GM12875 (cell line): ENCODE results near the gene EPN1.
"Not testable (repeated sequence)": the region's sequence is repeated elsewhere in the genome, so short reads cannot be mapped to it uniquely, and the experiment has no call there.

Source experiments
- H3K4me3 ChIP-seq: one replicate; pipeline ENCODE4 v1.5.1; 2011; ENCODE audit warnings: low read depth, low read length, control low read depth
- CTCF ChIP-seq: IDR thresholded peaks from 2 replicates; pipeline ENCODE4 v1.5.1; 2011; ENCODE audit warnings: low read depth, mild to moderate bottlenecking, control low read depth, inconsistent platforms, low read length, moderate library complexity, borderline replicate concordance; ENCODE audit not compliant: insufficient read depth

The EPN1 gene

GRCh38 chr19:55753401-55753800 lies 78.4 kb downstream of the EPN1 start:
- TF ChIP-seq CTCF: no peak
- no peak overlapping the region for H3K4me3 ChIP-seq

- H3K4me3 ChIP-seq: not testable (repeated sequence)
Observed at GRCh38 chr19:55756808-55757207, 81.8 kb downstream of the EPN1 start.

- H3K4me3 ChIP-seq: not testable (repeated sequence)
Observed at GRCh38 chr19:55758797-55759196, 83.8 kb downstream of the EPN1 start, which contains the start of gene RFPL4A. Gene RFPL4A (plus strand): TSS chr19:55759097. CDS start chr19:55761801, 2,704 bp downstream.
